GM23338 (cell line): ENCODE measurements around the gene KPNA6. TPM values are rescaled to one million over a fixed set of nuclear protein-coding genes. Genes with fewer than 3 reads are reported as not detected.
A peak's percentile ranks its signal among the peaks of the same experiment; 100 is the strongest.

Experiments used
- ATAC-seq: fragments of 200-7000 bp; cut with Tn5 transposase; 3 replicates; pipeline ENCODE4 v1.9.1; 2020
- DNase-seq: peaks from one replicate; pipeline ENCODE4 v3.0.0-alpha.2; 2015; ENCODE audit warnings: low spot score
- H2AFZ ChIP-seq: fragments of 200-600 bp; sonication (generic); 2 replicates; pipeline ENCODE4 v1.8.0; 2016; ENCODE audit warnings: antibody characterized with exemption, mild to moderate bottlenecking, moderate library complexity
- H3F3A ChIP-seq: fragments of 200-600 bp; sonication (generic); replicated peaks from 2 replicates; pipeline ENCODE4 v1.8.0; 2017; ENCODE audit warnings: antibody characterized with exemption, mixed run types, low read depth
- H3K27ac ChIP-seq: fragments of 200-600 bp; sonication (generic); 2 replicates; pipeline ENCODE4 v1.6.1; 2016; ENCODE audit warnings: low read depth
- H3K27me3 ChIP-seq: fragments of 200-600 bp; sonication (generic); 2 replicates; pipeline ENCODE4 v1.8.0; 2016; ENCODE audit warnings: mild to moderate bottlenecking, mixed run types, moderate library complexity; ENCODE audit not compliant: insufficient read depth
- H3K36me3 ChIP-seq: fragments of 200-600 bp; sonication (generic); 2 replicates; pipeline ENCODE4 v1.8.0; 2016; ENCODE audit warnings: mild to moderate bottlenecking; ENCODE audit not compliant: insufficient read depth
- H3K4me1 ChIP-seq: fragments of 200-600 bp; sonication (generic); 2 replicates; pipeline ENCODE4 v1.8.0; 2016; ENCODE audit warnings: mild to moderate bottlenecking, moderate library complexity; ENCODE audit not compliant: insufficient read depth
- H3K4me2 ChIP-seq: fragments of 200-600 bp; sonication (generic); 2 replicates; pipeline ENCODE4 v1.7.1; 2017; ENCODE audit warnings: mixed run types
- H3K4me3 ChIP-seq: fragments of 200-600 bp; sonication (generic); 2 replicates; pipeline ENCODE4 v1.6.1; 2016; ENCODE audit warnings: mixed run types
- H3K79me2 ChIP-seq: fragments of 200-600 bp; sonication (generic); replicated peaks from 2 replicates; pipeline ENCODE4 v1.8.0; 2017; ENCODE audit warnings: mild to moderate bottlenecking; ENCODE audit not compliant: insufficient read depth
- H3K9me2 ChIP-seq: fragments of 200-600 bp; sonication (generic); 2 replicates; pipeline ENCODE4 v1.8.0; 2017; ENCODE audit not compliant: insufficient read depth
- H4K20me1 ChIP-seq: fragments of 200-600 bp; sonication (generic); replicated peaks from 2 replicates; pipeline ENCODE4 v1.8.0; 2017; ENCODE audit warnings: mild to moderate bottlenecking; ENCODE audit not compliant: insufficient read depth
- H3K27ac Mint-ChIP-seq: 2 replicates; pipeline ENCODE4 v1.8.0; 2020; ENCODE audit warnings: inconsistent platforms, mild to moderate bottlenecking, moderate library complexity, mixed read lengths
- H3K27me3 Mint-ChIP-seq: 3 replicates; pipeline ENCODE4 v1.8.0; 2022; ENCODE audit warnings: low read depth, mild to moderate bottlenecking, moderate library complexity, mixed read lengths, inconsistent platforms; ENCODE audit not compliant: insufficient read depth, poor library complexity
- H3K36me3 Mint-ChIP-seq: 3 replicates; pipeline ENCODE4 v1.8.0; 2021; ENCODE audit warnings: low read depth, mild to moderate bottlenecking, inconsistent platforms, moderate library complexity, mixed read lengths
- H3K4me1 Mint-ChIP-seq: 3 replicates; pipeline ENCODE4 v1.8.0; 2020; ENCODE audit warnings: mild to moderate bottlenecking, inconsistent platforms, mixed read lengths
- H3K4me3 Mint-ChIP-seq: 3 replicates; pipeline ENCODE4 v1.8.0; 2021; ENCODE audit warnings: moderate library complexity, mild to moderate bottlenecking, inconsistent platforms, mixed read lengths
- H3K9me3 Mint-ChIP-seq: 3 replicates; pipeline ENCODE4 v1.8.0; 2020; ENCODE audit warnings: moderate library complexity, mild to moderate bottlenecking, inconsistent platforms, mixed read lengths
- CREB1 ChIP-seq: fragments of 250-450 bp; sonication (Bioruptor Pico); IDR thresholded peaks from 2 replicates; pipeline ENCODE4 v1.5.0; 2020; ENCODE audit warnings: low read depth, mild to moderate bottlenecking, moderate library complexity
- EZH2 ChIP-seq: fragments of 200-600 bp; sonication (generic); IDR thresholded peaks from one replicate; pipeline ENCODE4 v1.8.0; 2017; ENCODE audit warnings: antibody characterized with exemption, mild to moderate bottlenecking, low read depth; ENCODE audit not compliant: unreplicated experiment
- EZH2phosphoT487 ChIP-seq: fragments of 200-600 bp; sonication (generic); IDR thresholded peaks from one replicate; pipeline ENCODE4 v1.8.1; 2018; ENCODE audit warnings: antibody characterized with exemption; ENCODE audit not compliant: unreplicated experiment
- JUNB ChIP-seq: IDR thresholded peaks from one replicate; pipeline ENCODE4 v1.6.1; 2016; ENCODE audit warnings: antibody characterized with exemption; ENCODE audit not compliant: unreplicated experiment
- NANOG ChIP-seq: IDR thresholded peaks from 2 replicates; pipeline ENCODE4 v1.6.1; 2016; ENCODE audit warnings: antibody characterized with exemption, borderline replicate concordance
- POLR2AphosphoS5 ChIP-seq: IDR thresholded peaks from 2 replicates; pipeline ENCODE4 v1.6.1; 2016; ENCODE audit warnings: antibody characterized with exemption, low read depth
- STAT1 ChIP-seq: IDR thresholded peaks from one replicate; pipeline ENCODE4 v1.6.1; 2016; ENCODE audit warnings: antibody characterized with exemption; ENCODE audit not compliant: unreplicated experiment
- ZNF114 ChIP-seq: fragments of 250-450 bp; sonication (Bioruptor Pico); IDR thresholded peaks from 2 replicates; pipeline ENCODE4 v1.5.0; 2020; ENCODE audit warnings: mild to moderate bottlenecking, moderate library complexity
- ZNF331 ChIP-seq: fragments of 250-450 bp; sonication (Bioruptor Pico); IDR thresholded peaks from 2 replicates; pipeline ENCODE4 v1.5.0; 2020; ENCODE audit warnings: low read depth, mild to moderate bottlenecking, moderate library complexity
- polyA plus RNA-seq: library from polyadenylated mRNA; unstranded; fragments of >200 nt; fragmentation: Nextera tagmentation; extraction: Ambion mirVana; gene quantifications from 2 replicates; pipeline ENCODE4 v1.2.1, GENCODE V29; 2016
- total RNA-seq: library from RNA; depleted of rRNA; stranded (reverse); fragments of >200 nt; shearing (Covaris generic); gene quantifications from 2 replicates; pipeline ENCODE4 v1.2.3, GENCODE V29; 2014
- TF ChIP-seq, protein P1 (sequence below): IDR thresholded peaks from one replicate; pipeline ENCODE4 v1.6.1; 2018; ENCODE audit warnings: antibody characterized with exemption; ENCODE audit not compliant: unreplicated experiment
- TF ChIP-seq, protein P2 (sequence below): IDR thresholded peaks from 2 replicates; pipeline ENCODE4 v1.6.1; 2016; ENCODE audit warnings: antibody characterized with exemption
- TF ChIP-seq, protein P3 (sequence below): fragments of 250-450 bp; sonication (Bioruptor Pico); IDR thresholded peaks from 2 replicates; pipeline ENCODE4 v1.5.0; 2020; ENCODE audit warnings: mild to moderate bottlenecking, moderate library complexity
- TF ChIP-seq, protein P4 (sequence below), 2 experiments: fragments of 200-600 bp in 1 of 2; sonication (generic) in 1 of 2; conservative IDR thresholded peaks; 2 replicates each; pipeline versions ENCODE4 v1.5.1 to v1.6.1; 2016 to 2017; ENCODE audit warnings: antibody characterized with exemption in 2 of 2, low read depth in 2 of 2, mild to moderate bottlenecking in 2 of 2, moderate library complexity in 1 of 2

Gene KPNA6
- total and polyA plus RNA-seq, 2 experiments from 2014 or later = 28.6 to 72.2 TPM

DNA sequence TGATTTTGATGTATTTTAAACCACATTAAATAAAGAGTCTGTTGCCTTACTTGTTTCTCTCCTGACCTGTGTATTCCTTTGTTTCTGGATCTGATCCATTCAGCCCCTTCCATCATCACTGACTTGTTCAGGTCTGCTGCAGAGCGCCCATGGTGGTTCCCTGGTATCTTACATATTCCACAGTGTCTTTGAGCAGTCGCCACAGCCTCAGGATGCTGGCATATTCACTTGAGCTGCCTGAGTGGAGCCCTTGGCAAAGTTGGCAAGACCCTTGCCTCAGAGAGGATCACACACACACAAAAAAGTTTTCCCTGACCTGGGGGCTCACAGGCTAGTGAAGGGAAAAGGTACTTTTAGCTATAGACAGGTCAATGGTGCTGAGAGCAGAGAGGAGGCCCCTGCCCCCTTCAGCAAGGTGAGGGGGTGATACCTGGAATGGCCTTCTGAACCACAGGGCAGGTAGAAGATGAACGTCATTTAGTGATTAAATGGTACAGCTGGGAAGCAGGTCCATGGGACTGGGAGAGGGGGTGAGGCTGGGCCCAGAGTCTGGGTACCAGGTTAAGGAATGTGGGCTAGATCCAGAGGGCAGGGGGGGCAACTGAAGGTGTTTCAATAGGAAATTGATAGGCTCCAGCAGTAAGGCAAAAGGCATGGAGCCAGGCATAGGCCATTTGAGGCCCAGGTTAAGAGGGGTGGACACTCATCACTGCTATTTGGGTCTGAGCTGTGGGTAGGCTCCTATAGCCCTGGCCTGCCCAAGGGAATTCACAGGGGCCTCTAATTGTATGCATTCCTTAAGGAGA, 90.6 kb downstream of the KPNA6 start:
- H3K27ac ChIP-seq = no peak overlapping the region
- Mint-ChIP-seq H3K9me3 (peaks cover 2% of the 10 kb centered on the region; the same call in 2 of the 3 replicates), H3K36me3 (peaks cover 50% of the 10 kb centered on the region), H3K4me3 (peak overlapping the region; percentile 70; the same call in 1 of the 3 replicates), H3K27ac (no peak overlapping the region), H3K27me3 (peaks cover 30% of the 10 kb centered on the region), H3K4me1 (peaks cover 42% of the 10 kb centered on the region)
- H3K4me3 ChIP-seq = no peak overlapping the region
- no peaks in the 10 kb centered on the region for H3K9me2 ChIP-seq
- TF ChIP-seq ZNF331 (CRISPR knock-in tag) (no peak), NANOG (no peak), STAT1 (no peak), EZH2phosphoT487 (no peak), JUNB (no peak), CREB1 (CRISPR knock-in tag) (no peak), POLR2AphosphoS5 (no peak; the same call in 1 of the 2 replicates), EZH2 (no peak), ZNF114 (CRISPR knock-in tag) (no peak)
- TF ChIP-seq, protein P1, sequence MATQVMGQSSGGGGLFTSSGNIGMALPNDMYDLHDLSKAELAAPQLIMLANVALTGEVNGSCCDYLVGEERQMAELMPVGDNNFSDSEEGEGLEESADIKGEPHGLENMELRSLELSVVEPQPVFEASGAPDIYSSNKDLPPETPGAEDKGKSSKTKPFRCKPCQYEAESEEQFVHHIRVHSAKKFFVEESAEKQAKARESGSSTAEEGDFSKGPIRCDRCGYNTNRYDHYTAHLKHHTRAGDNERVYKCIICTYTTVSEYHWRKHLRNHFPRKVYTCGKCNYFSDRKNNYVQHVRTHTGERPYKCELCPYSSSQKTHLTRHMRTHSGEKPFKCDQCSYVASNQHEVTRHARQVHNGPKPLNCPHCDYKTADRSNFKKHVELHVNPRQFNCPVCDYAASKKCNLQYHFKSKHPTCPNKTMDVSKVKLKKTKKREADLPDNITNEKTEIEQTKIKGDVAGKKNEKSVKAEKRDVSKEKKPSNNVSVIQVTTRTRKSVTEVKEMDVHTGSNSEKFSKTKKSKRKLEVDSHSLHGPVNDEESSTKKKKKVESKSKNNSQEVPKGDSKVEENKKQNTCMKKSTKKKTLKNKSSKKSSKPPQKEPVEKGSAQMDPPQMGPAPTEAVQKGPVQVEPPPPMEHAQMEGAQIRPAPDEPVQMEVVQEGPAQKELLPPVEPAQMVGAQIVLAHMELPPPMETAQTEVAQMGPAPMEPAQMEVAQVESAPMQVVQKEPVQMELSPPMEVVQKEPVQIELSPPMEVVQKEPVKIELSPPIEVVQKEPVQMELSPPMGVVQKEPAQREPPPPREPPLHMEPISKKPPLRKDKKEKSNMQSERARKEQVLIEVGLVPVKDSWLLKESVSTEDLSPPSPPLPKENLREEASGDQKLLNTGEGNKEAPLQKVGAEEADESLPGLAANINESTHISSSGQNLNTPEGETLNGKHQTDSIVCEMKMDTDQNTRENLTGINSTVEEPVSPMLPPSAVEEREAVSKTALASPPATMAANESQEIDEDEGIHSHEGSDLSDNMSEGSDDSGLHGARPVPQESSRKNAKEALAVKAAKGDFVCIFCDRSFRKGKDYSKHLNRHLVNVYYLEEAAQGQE = no peak
- TF ChIP-seq, protein P2, sequence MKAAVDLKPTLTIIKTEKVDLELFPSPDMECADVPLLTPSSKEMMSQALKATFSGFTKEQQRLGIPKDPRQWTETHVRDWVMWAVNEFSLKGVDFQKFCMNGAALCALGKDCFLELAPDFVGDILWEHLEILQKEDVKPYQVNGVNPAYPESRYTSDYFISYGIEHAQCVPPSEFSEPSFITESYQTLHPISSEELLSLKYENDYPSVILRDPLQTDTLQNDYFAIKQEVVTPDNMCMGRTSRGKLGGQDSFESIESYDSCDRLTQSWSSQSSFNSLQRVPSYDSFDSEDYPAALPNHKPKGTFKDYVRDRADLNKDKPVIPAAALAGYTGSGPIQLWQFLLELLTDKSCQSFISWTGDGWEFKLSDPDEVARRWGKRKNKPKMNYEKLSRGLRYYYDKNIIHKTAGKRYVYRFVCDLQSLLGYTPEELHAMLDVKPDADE = no peak
- TF ChIP-seq, protein P3, sequence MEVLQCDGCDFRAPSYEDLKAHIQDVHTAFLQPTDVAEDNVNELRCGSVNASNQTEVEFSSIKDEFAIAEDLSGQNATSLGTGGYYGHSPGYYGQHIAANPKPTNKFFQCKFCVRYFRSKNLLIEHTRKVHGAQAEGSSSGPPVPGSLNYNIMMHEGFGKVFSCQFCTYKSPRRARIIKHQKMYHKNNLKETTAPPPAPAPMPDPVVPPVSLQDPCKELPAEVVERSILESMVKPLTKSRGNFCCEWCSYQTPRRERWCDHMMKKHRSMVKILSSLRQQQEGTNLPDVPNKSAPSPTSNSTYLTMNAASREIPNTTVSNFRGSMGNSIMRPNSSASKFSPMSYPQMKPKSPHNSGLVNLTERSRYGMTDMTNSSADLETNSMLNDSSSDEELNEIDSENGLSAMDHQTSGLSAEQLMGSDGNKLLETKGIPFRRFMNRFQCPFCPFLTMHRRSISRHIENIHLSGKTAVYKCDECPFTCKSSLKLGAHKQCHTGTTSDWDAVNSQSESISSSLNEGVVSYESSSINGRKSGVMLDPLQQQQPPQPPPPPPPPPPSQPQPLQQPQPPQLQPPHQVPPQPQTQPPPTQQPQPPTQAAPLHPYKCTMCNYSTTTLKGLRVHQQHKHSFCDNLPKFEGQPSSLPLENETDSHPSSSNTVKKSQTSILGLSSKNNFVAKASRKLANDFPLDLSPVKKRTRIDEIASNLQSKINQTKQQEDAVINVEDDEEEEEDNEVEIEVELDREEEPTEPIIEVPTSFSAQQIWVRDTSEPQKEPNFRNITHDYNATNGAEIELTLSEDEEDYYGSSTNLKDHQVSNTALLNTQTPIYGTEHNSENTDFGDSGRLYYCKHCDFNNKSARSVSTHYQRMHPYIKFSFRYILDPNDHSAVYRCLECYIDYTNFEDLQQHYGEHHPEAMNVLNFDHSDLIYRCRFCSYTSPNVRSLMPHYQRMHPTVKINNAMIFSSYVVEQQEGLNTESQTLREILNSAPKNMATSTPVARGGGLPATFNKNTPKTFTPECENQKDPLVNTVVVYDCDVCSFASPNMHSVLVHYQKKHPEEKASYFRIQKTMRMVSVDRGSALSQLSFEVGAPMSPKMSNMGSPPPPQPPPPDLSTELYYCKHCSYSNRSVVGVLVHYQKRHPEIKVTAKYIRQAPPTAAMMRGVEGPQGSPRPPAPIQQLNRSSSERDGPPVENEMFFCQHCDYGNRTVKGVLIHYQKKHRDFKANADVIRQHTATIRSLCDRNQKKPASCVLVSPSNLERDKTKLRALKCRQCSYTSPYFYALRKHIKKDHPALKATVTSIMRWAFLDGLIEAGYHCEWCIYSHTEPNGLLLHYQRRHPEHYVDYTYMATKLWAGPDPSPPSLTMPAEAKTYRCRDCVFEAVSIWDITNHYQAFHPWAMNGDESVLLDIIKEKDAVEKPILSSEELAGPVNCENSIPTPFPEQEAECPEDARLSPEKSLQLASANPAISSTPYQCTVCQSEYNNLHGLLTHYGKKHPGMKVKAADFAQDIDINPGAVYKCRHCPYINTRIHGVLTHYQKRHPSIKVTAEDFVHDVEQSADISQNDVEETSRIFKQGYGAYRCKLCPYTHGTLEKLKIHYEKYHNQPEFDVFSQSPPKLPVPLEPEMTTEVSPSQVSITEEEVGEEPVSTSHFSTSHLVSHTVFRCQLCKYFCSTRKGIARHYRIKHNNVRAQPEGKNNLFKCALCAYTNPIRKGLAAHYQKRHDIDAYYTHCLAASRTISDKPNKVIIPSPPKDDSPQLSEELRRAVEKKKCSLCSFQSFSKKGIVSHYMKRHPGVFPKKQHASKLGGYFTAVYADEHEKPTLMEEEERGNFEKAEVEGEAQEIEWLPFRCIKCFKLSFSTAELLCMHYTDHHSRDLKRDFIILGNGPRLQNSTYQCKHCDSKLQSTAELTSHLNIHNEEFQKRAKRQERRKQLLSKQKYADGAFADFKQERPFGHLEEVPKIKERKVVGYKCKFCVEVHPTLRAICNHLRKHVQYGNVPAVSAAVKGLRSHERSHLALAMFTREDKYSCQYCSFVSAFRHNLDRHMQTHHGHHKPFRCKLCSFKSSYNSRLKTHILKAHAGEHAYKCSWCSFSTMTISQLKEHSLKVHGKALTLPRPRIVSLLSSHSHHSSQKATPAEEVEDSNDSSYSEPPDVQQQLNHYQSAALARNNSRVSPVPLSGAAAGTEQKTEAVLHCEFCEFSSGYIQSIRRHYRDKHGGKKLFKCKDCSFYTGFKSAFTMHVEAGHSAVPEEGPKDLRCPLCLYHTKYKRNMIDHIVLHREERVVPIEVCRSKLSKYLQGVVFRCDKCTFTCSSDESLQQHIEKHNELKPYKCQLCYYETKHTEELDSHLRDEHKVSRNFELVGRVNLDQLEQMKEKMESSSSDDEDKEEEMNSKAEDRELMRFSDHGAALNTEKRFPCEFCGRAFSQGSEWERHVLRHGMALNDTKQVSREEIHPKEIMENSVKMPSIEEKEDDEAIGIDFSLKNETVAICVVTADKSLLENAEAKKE (CRISPR knock-in tag) = no peak
- TF ChIP-seq, protein P4, sequence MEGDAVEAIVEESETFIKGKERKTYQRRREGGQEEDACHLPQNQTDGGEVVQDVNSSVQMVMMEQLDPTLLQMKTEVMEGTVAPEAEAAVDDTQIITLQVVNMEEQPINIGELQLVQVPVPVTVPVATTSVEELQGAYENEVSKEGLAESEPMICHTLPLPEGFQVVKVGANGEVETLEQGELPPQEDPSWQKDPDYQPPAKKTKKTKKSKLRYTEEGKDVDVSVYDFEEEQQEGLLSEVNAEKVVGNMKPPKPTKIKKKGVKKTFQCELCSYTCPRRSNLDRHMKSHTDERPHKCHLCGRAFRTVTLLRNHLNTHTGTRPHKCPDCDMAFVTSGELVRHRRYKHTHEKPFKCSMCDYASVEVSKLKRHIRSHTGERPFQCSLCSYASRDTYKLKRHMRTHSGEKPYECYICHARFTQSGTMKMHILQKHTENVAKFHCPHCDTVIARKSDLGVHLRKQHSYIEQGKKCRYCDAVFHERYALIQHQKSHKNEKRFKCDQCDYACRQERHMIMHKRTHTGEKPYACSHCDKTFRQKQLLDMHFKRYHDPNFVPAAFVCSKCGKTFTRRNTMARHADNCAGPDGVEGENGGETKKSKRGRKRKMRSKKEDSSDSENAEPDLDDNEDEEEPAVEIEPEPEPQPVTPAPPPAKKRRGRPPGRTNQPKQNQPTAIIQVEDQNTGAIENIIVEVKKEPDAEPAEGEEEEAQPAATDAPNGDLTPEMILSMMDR (conservative IDR thresholded peaks at IDR 0.05; ENCODE audit: low read depth in 2 of 2) = no peak
- peaks cover 4% of the 10 kb centered on the region for H4K20me1 ChIP-seq
- H3K36me3 ChIP-seq = peaks cover 26% of the 10 kb centered on the region
- no peak overlapping the region for H3K4me2 ChIP-seq
- no peaks in the 10 kb centered on the region for H3K79me2 ChIP-seq
- DNase-seq (no peak), ATAC-seq (no peak)
- H3F3A ChIP-seq = peaks cover 37% of the 10 kb centered on the region; the same call in 1 of the 2 replicates
- peaks cover 28% of the 10 kb centered on the region for H3K4me1 ChIP-seq
- peaks cover 13% of the 10 kb centered on the region for H3K27me3 ChIP-seq
- H2AFZ ChIP-seq = no peak overlapping the region
